GM21825 (cell line): ENCODE data around the gene LARGE1.
"Not testable (repeated sequence)": the region's sequence is repeated elsewhere in the genome, so short reads cannot be mapped to it uniquely, and the experiment has no call there.

Experiments used
- ATAC-seq: cut with Tn5 transposase; IDR thresholded peaks from one replicate; pipeline ENCODE4 v1.9.1; 2021; ENCODE audit warnings: mild to moderate bottlenecking, moderate library complexity; ENCODE audit not compliant: unreplicated experiment

LARGE1 gene

DNA sequence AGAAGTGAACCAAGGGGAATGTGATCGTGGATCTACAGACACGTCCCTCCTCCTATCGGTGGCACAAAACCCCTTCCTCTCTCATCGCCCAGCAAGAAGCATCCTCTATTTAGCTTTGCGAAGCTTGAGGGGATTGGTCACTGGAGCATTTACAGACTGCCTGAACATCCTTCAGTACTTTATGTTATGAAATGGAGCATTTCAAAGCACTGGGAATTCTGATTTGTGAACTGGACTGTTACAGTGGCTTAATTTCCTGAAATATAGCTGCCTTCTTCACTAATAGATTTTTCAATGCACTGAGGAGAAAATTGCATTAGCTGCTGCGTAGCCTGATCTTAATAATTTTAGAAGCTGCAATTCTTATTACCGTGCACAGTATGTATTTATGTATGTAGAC lies 344.5 kb downstream of the LARGE1 start:
- ATAC-seq: no peak

DNA sequence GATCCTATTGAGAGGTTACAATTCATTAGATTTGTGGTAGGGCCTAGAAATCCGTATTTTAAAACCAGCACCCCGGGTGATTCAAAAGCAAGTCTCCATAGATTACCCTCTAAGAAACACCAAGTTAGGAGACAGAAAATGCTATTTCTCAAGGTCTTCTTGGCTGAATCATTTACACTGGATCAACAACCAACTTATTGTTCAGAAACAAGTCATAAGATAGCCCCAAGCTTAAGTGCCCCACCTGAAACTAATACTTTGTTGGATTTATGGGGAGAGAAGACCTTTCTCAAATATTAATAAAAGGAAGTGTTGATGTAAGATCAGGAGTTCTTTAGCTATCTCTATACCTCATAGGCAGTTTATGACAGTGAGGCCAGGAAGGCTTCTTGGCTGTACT lies 345.2 kb downstream of the LARGE1 start:
- no peak for ATAC-seq

DNA sequence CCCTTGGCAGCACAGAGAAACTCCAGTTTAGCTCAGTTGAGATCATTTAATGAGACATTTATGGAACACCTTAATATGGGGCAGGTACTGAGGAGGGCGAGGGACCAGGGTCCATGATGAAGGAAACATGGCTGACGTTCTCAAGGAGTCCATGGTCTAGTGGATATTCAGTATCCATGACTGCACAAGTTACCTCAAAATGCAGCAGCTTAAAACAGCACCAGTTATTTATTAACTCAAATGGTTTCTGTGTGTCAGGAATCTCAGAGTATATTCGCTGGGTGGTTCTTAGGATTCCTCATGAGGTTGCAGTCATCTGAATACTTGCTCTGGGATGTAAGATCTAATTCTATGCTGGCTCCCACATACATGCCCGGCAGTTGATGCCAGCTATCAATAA lies 346.8 kb downstream of the LARGE1 start:
- ATAC-seq: no peak

DNA sequence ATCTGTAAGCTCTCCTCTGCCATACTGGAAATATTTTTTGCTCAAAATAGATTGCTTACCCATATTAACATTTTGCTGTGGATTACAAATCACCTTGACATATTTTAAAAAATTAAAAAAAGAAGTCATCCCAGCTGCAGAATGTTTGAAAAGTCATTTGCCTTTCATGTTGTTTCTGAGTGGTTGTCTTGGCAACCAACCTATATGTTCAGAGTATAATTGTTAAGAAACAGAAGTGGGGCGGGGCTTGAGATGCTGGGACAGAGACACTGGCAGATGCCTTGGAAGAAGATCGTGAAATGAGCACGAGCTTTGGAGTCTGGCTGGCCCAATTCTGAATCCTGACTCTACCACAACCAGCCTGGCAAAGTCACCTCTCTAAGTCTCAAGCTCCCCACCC lies 348.2 kb downstream of the LARGE1 start:
- ATAC-seq: no peak

DNA sequence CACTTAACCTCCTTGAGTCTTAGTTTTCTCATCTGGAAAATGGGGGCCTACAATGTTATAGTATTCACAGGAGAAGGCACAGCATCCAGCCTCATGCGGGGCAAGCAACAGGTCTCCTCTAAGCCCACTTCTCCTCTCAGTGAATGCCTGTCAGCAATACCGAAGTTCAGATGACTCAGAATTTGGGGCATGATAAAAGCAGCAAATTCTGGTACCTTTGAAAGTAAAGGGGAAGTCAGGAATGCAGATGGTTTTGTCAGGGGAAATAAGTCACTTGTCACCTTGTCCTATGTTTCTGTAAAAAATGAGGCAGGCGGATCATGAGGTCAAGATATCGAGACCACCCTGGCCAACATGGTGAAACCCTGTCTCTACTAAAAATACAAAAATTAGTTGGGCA lies 350.2 kb downstream of the LARGE1 start:
- no peak for ATAC-seq

DNA sequence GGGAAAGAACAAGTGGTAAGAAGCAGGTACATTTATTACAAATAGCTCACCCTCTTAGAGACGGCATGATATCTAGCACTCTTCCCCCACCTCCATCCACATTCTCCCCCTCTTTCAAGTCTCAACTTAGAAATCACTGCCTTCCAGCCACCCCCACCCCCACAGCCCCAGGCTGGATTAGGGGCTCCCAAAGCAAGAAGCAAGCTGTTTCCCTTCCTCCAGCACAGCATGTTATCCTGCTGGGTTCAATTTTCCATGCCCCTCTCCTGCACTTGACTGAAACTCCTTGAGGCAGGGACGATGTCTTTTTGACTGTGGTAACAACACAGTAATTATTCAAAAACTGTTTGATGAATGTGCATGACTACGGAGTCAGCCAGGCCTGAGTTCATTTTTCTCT lies 350.7 kb downstream of the LARGE1 start:
- no peak for ATAC-seq

DNA sequence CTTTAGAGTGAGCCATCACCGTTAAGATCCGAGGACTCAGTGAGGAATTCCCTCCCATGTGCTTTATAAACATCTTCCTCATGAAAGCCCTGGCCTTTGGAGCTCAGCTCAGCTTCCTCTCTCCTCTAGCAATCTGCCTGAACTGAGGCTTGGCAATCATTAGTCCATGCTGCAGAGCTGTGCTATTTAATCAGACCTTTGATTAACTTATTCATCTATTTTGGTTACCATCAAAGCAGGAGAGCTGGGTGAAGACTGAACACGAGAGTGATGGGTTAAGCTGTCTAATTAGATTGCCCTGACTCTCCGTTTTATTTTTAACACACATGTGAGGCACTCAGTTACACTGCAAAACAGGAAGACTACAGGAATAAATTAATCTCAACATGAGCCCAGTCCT lies 351.3 kb downstream of the LARGE1 start:
- ATAC-seq: no peak

DNA sequence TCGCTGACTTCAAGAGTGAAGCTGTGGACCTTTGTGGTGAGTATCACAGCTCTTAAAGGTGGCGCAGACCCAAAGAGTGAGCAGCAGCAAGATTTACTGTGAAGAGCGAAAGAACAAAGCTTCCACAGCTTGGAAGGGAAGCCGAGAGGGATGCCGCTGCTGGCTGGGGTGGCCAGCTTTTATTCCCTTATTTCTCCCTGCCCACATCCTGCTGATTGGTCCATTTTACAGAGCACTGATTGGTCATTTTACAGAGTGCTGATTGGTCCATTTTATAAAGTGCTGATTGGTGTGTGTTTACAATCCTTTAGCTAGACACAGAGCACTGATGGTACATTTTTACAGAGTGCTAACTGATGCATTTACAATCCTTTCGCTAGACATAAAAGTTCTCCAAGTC lies 353.8 kb downstream of the LARGE1 start:
- ATAC-seq: not testable (repeated sequence)

DNA sequence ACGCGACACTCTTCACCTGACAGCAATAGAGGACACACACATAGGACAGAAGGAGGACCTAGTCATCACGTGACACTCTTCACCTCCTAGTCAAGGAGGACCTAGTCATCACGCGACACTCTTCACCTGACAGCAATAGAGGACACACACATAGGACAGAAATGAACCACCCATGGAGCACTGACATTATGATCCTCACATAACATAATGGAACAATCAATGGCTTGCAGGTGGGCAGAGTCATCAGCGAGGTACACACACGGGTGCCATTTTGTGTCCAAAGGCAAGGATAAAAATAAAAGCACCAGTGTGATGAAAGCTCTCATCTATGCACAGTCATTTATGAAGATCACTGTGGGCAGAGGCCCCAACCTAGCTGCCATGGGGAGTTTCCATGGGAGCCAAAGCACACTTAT lies 354.7 kb downstream of the LARGE1 start:
- no peak for ATAC-seq

DNA sequence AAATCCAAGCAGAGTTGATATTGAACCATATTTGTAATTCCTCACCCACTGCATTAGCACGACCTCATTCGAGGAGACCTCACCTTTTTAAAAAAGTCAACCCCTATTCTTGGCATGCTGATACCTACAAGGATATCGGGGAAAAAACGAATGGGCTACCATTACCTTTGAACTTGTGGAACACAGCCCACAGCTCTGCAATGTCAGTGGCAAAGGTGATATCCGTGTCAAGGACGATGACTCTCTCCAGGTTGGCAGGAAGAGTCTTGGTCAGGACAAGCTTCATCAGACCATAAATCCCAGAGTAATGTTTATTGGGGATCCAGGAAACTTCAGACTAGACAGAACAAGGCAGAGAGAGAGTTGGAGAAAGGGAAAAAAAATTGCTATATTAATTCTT lies 355.6 kb downstream of the LARGE1 start:
- no peak for ATAC-seq

DNA sequence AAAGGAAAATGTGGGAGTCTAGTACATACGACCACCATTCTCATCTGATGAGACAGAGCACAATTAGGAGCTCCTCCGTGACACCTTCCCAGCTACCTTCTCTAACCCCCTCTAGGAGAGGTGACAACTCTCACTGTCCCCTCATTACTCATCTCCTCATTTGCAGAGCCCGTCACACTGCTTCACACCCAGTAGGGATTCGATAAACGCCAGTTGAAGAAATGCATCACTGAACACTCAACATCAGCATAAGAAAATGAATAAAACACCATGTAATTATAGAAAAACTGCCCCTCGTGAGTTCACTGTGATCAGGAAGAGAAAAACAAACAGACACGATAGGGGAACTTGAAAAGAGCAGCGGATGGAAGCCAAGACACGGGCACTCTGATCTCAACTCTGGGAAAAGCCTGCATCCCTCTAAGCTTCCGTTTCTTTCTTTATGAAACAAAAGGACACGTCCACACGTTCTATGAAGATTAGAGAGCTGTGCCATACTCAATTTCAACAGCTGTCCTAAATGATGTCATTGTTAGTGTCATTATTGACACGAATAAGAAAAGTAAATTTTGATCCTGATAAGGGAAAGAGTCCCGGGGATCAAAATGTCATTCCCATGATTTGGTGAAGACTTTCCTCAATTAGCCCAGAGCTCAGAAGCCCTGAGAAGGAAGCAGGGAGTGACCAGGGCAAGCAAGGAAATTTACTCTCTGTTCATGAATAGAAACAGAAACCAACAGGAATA lies 356.9 kb downstream of the LARGE1 start:
- ATAC-seq: no peak

DNA sequence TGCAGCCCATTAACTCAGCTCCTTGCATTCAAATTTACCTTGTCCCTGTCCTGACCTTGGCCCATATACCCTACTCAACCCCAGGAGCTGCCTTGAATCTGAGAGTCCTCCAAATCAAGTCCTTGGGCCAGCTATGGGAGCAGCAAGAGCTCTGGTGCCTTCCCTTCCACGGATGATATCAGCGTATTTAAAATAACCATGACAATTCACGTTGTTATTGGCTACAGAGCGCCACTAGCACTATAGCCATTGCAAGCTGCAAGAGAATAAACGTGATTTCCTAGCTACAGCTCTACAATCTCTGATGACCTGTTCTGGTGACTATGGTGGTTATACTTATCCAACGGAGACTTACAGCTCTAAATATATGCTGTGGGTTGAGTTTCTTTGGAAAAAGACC lies 357.8 kb downstream of the LARGE1 start:
- ATAC-seq: no peak

DNA sequence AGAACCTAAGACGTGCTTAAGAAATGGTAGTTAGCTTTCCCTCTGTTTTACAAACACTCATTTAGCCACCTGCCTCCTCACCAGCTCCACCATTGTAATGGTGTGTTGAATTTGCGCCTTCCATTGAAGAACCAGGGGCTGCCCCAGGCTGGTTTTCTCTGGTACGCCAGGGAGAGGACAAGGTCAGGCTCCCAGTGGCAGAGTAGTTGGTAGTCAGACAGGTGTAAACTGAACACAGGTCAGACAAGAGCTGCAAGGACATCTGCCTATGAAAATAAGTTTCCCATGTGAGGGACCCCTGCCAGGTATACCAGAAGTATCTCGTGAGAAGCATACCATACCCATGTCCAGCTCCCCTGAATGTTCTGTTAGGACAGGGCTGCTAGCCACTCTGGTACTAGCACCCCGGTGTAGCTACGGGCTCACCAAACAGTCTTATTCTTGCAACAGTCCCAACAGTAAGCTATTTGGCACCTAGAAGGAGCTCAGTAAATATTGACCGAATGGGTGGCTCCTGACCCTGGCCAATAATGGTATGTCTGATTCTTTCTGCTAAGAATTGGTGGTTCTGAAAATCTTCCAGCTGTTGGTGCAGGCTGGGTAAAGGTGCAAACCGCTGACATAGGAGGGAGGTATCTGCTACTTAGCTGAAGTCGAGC lies 359.0 kb downstream of the LARGE1 start:
- ATAC-seq: no peak

DNA sequence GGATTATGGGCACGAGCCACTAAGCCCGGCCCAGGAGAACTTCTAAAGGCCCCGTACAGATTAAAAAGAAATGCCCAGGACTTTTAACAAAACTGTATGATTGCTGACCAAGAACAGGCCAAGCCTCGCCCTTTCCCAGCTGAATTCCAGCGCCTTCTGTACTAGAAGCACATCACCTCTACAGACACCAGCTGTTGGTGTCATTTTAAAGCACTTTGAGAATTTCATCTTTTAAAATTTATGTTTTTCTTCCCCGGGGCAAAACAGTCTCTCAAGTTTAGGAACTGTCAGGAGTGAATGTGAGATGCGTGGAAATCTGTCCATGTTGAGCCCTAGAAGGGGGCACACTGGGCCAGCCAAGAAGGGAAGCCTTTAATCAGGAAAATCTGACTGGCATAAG lies 362.4 kb downstream of the LARGE1 start:
- ATAC-seq: no peak

DNA sequence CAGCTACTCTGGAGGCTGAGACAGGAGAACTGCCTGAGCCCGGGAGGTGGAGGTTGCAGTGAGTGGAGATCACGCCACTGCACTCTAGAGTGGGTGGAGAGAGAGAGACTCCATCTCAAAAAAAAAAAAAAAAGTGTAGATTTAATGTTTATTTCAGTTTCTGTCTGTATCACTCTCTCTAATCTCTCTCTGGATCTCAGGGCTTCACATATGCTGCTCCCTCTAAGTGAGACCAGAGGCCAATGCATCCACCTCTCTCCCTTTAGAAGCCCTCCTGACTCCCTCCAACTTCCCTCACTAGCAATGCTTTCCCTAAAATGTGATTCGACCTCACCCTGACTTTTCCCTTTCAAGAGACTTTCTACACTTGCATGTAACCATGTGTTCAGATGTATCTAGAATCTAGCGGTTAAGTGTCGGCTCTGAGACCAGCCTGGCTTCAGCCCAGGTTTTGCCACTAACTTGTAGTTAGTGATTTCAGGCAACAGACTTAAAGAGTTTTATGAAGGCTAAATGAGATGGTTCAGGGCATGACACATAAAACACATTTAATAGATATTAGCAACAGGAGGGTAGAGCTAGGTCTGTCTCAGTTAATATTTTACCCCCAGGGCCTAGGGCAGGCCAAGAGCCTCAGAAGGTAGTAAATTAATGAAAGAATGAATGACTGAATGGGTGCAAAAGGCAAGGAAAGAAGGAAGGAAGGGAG lies 364.3 kb downstream of the LARGE1 start:
- no peak for ATAC-seq

DNA sequence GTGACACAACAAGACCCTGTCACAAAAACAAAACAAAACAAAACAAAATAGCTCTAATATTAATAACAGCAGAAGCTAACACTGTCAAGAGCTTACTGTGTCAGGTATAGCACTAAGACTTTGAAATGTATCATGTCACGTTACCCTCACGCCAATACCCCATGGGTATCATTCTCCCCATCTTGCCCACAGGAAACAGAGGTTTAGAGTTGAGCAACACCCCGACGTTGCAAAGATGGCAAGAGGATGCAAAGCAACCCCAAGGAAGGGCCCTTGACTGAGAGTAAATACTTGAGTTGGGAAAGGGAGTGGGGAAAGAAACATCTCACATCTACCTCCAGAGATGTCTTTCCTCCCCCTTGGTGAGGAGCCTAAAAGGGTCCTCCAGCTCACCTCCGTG lies 366.8 kb downstream of the LARGE1 start:
- ATAC-seq: no peak

DNA sequence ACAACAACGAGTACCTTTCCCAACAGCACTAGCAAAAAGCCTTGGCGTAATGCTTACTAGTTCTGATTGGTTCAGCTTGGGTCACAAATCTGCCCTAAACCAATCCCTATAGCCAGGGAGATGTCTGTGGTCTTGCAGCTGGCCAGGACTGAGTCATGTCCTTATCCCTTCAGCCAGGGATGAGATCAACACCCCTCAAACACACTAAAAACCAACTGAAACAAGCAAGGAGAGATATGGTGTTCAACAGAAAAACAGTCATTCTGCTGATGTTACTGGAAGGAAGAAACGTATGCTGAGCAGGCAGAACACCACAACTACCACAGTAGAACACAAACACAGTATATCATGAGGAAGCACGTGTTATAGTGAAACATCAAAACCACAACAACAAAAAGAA lies 375.6 kb downstream of the LARGE1 start:
- ATAC-seq: no peak

DNA sequence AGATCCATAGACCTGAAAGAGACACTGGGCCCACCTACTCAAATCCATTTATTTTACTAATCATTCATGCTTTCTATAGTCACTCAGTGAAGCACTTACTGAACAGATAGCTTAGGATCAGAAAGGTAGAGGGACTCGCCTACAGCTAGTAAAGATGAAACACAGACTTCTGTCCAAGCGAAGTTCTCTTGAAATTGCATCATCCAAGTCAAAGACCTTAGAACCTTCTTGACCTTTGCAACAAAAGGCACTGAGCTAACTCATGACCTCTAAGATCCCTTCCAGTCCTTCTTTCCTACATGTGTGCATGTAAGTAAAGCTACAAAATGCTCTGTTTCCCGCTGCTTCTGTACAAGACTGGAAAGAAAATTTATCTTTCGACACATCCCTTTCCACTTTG lies 377.6 kb downstream of the LARGE1 start:
- ATAC-seq: no peak

DNA sequence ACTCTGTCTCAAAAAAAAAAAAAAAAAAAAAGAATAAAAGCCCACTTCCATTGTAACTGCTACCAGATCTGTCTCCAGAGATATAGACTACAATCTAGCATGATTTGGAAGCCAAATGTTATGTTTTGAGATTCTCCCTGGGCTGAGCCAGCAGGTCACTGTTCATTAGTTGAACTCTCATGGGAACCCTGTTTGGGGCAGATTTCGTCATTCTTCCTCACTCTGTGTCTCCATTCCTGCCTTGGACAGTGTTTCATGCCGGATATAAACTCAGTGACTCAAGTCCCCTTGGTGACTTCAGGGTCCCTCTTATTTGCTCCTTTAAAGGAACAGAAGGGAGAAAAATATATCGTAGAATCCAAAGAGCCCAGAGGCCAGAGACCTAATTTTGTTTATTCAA lies 378.1 kb downstream of the LARGE1 start:
- ATAC-seq: no peak

DNA sequence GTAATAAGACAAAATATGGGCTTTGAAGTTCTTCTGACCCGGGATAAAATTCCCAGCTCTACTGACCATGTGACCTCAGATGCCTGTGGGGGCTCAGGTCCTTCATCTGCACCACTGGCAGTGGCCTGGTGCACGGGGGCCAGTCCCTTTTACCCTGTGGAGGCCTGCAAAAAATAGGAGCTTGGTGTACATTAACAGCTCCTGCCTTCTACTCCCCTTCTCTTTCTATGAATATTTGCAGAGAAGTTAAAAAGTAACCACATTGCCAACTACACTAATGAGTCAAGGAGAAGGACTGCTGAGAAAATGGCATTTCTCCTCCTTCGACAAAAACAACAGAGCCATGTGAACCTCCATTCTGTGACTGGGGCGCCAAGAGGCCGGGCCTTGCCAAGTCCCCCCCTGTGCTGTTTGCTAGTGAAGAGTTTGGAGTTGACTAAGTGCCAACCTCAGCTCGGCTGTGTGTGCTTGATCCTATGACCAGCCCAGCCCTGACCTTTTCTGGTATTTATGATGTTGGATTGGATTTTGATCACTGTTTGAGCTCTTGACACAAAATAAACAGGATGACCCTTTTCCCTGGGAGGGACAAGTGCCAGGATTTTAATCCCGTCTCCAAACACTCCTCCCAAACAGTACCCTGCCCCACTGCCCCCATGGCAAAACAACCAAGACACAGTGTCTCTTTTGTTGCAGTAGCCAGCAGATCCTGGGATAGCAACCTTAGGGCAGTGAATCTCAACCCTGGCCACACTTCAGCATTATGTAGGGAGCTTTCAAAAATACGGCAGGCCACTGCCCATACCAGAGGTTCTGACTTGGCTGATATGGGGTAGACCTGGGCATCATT lies 380.1 kb downstream of the LARGE1 start:
- no peak for ATAC-seq

DNA sequence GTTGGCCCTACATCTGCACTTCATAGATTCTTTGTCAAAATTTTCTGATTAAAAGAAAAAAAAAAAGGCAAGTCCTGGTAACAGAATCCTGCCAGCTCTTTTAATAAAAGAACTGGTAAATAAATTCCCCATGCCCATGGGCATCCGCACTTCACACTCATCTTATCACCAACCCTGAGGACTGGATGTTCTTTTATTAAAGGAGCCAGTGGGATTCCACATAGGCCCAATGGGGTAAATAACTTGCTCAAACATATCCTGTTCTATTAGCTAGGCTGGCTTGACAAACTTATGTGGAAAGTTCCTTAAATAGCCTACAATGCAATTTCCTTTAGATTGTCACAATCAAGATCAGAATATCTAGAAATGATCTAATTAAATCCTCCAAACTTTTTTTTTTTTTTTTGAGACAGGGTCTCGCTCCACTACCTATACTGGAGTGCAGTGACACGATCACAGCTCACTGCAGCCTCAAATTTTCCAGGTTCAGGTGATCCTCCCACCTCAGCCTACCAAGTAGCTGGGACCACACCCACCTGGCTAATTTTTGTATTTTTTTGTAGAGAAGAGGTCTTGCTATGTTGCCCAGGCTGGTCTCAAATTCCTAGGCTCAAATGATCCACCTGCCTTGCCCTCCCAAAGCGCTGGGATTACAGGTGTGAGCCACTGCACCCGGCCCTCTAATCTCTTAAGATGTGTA lies 380.9 kb downstream of the LARGE1 start:
- ATAC-seq: no peak
